ENCODE data around the gene OPCML. TPM values are rescaled to one million over a fixed set of nuclear protein-coding genes. Genes with fewer than 3 reads are reported as not detected.

OPCML gene
- total and polyA plus RNA-seq, 12 donors, result under 0.01 to 1.2 (median 0.39) TPM

GRCh38 chr11:132719684-132720083, 812.6 kb downstream of the OPCML start:
- DNase-seq, result no peak
- H3K27me3 ChIP-seq, result peaks cover 0 to 6% (median 0%) of the 10 kb centered on the region in 7 donors
- no peaks in the 10 kb centered on the region for H3K4me1 ChIP-seq
- intact Hi-C loops (cut with DNase I), result no loop called here
- H3K27ac ChIP-seq, result no peak overlapping the region
- H3K9me3 ChIP-seq, result no peaks in the 10 kb centered on the region
- 70 to 74% methylated on average over 4 of the region's 4 CpGs for WGBS, 2 donors
- H3K36me3 ChIP-seq, result no peaks in the 10 kb centered on the region
- ATAC-seq, result no peak
- H3K4me3 ChIP-seq, result no peak overlapping the region
- TF ChIP-seq CTCF (IDR thresholded peaks at IDR 0.05), result no peak

DNA sequence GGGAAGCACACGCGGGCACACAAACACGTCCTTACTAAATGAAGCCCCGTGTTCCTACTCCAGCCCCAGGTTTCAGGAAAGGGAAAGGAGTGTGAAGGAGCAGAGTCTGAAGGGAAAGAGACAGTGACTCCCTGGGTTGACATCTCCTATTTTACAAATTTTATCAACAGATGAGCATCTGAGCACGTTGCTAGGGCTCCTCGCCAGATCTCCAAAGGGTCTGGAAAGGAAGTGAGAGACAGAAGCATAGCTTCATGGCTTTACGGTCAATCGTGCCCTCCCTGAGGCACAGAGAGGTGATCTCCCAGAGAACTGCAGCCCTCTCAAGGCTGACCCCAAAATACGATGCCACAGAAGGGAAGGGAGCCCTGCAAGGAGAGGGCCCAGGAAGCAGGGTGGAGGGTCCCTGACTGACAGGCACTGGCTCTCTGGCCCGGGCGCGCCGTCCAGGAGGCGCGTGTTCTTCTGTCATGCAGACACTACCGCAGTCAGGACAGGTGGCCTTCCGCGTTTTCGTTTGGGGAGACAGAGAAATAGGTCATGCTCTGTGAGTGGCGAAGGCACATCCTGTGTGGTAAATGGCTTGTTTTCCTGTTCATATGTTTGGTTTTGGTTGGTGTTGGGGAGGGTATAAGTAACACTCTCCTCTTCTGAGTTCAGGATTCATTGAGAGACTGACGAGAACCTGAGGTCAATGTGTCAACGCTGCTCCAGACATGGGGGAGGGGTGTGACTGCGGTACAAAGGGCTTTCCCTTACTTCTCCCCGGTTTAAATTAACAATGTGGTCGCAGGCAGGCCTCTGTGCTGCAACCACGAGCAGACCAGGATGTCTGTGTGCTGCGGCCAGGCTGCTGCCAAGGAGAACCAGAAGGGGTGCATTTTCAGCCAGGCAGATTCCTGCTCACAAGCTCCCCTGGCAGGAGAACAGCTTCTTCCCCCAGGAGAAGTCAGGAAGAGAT, 813.3 kb downstream of the OPCML start:
- intact Hi-C loops (cut with DNase I), result no loop called here
- DNase-seq, result no peak
- Histone ChIP-seq H3K36me3 (no peaks in the 10 kb centered on the region), H3K4me3 (no peak overlapping the region), H3K4me1 (no peaks in the 10 kb centered on the region), H3K27ac (no peak overlapping the region), H3K27me3 (peaks cover 0 to 6% (median 0%) of the 10 kb centered on the region in 7 donors), H3K9me3 (no peaks in the 10 kb centered on the region)
- WGBS, 2 donors, result 65 to 66% methylated on average over 27 of the region's 27 CpGs
- TF ChIP-seq CTCF (IDR thresholded peaks at IDR 0.05), result no peak
- no peak for ATAC-seq

GRCh38 chr11:132717824-132718223, 814.5 kb downstream of the OPCML start:
- no peaks in the 10 kb centered on the region for H3K36me3 ChIP-seq
- H3K4me1 ChIP-seq, result no peaks in the 10 kb centered on the region
- H3K4me3 ChIP-seq, result no peak overlapping the region
- H3K27ac ChIP-seq, result no peak overlapping the region
- no peaks in the 10 kb centered on the region for H3K9me3 ChIP-seq
- 75 to 78% methylated on average over 8 of the region's 8 CpGs for WGBS, 2 donors
- no peak for DNase-seq
- intact Hi-C loops (cut with DNase I), result no loop called here
- ATAC-seq, result no peak
- TF ChIP-seq CTCF (IDR thresholded peaks at IDR 0.05), result no peak
- H3K27me3 ChIP-seq, result peaks cover 0 to 6% (median 0%) of the 10 kb centered on the region in 7 donors

- TF ChIP-seq CTCF (IDR thresholded peaks at IDR 0.05), result no peak
Measured at GRCh38 chr11:132716037-132716436, 816.3 kb downstream of the OPCML start.

More at GRCh38 chr11:132716037-132716436, 816.3 kb downstream of the OPCML start:
- no peaks in the 10 kb centered on the region for H3K9me3 ChIP-seq
- WGBS, 2 donors, result 55 to 73% methylated on average over 2 of the region's 2 CpGs
- H3K27me3 ChIP-seq, result peaks cover 0 to 6% (median 0%) of the 10 kb centered on the region in 7 donors
- no peak overlapping the region for H3K4me3 ChIP-seq
- no peak overlapping the region for H3K27ac ChIP-seq
- H3K36me3 ChIP-seq, result no peaks in the 10 kb centered on the region
- ATAC-seq, result no peak
- intact Hi-C loops (cut with DNase I), result no loop called here
- DNase-seq, result no peak
- H3K4me1 ChIP-seq, result no peaks in the 10 kb centered on the region
